ENCODE results near the gene KEL.

The KEL gene

DNA sequence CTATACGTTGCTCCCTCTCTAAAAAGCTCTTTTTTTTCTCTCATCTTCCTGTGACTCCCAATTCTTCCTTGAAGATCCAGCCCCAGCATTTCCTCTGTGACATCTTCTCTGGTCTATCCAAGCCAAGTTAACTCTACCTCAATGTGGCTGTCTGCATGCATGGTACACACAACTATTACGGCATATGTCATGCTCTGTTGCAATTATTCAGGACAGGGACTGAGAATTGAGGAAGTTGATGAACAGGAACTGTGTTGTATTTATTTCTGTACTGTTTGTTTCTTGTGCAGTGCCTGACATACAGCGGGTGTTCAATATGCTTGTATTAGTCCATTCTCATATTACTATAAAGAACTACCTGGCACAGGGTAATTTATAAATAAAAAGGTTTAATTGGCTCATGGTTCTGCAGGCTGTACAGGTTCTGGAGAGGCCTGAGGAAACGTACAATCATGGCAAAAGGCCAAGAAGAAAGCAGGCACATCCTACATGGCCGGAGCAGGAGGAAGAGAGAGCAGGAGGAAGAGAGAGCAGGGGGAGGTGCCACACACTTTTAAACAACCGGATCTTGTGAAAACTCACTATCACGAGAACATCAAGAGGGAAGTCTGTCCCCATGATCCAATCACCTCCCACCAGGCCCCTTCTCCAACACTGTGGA, 34.9 kb downstream of the KEL start:
- no peak for DNase-seq

DNA sequence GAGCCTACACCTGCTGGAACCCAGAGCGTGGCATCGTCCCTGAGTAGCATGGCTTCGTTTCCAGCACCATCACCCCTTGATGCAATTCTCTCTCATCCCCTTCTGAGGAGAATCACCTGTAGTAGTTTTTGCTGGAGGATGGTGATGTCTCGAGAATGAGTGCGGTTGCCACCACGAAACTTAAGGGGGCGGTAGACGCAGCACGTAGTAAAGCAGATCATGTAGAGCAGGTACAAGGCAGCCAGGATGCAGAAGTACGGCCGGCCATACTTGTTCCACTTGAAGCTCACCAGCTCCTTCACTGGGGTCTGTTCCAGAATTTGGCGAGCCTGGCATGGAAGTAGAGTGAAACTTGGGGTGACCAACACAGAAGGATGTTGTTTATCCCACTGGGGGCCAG, 36.8 kb downstream of the KEL start:
- no peak for DNase-seq

DNA sequence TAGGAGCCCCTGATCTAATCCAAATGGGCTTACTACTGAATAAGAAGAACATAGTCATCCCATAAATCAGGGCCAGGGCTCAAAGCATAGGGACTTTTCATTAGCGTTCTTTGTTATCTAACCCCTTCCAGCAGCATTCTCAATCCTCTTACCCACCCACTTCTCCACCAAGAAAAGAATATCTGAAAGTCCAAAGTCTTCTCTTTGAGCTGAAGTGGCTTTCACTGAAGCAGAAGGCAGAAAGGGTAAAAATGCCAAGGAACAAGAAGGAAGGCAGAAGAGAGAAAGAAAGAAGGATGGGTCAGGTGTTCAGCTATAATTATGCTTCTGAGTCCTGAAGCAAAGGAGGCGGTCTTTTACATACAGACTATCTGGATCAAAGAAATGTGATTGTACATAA, 38.8 kb downstream of the KEL start:
- no peak for DNase-seq

DNA sequence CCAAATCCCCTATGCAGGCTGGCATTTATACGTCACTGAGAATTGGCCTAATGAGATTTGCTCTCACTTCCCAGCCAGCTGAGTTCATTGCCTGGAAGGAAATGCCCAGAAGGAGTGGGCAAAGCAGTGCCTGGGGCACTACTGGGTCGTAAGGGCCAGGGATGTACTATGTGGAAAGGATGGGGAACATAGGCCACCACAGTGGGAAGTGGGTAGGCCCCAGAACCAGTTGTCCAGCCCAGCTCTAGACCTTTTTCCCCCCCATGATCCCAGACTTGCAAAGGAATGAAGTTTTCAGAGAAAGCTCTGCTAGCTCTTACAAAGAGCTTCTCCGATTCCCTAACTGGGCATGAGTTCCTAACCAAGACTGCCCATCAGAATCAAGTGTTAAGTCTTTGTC, 42.5 kb downstream of the KEL start:
- no peak for DNase-seq

DNA sequence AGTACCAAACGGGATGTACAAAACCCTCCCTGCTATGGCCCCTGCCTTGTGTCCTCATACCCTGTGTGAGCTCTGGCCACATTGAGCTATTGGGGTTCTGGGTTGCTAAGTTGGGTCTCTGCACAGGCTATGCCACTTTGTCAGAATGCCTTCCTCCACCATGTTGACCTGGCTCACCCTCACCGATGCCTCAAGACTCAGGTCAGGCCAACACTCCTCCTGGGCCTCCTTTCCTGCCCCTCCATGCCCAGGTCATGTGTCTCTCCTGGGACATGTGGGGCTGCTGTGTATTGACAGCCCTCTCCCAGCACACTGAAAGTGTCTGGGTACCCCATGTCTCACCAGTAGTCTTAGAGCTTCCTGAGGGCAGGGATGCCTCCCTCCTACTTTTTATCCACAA, 43.3 kb downstream of the KEL start:
- DNase-seq, result no peak

DNA sequence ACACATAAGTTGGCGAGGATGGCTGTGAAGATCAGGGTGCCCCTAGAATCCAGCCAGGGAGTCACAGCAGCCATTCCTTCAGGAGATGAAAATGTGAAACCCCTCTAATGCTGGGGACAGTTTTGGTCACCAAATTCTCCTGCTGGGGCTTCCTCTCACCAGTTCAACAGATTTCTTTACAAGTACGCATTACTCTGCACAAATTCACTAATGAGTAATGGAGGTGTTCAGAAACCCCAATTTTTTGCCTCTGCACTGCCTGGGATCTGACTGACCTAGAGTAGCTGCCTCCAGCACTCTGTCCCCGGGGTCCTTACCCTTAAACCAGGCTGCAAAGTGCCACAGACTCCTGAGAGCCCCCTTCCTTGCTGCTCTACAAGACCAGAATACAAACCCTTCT, 44.7 kb downstream of the KEL start:
- no peak for DNase-seq

DNA sequence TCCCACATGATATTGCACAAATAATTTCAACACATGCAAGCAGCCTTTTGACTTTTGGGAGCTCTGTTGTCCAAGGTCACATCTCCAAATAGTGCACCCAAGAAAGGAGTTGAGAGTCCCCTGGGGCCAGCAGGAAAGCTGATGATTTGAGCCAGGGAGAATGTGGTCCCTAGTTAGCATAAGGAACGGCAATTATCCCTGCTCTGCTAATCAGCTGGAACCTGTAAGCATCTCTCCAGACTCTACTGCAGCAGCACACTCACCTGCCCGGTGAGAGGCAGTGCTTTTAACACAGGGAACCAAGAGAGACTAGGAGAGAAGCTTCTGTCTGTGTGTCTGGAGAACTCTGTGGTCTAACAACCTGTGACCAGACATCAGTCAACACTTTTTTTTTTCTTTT, 45.7 kb downstream of the KEL start:
- DNase-seq, result no peak

DNA sequence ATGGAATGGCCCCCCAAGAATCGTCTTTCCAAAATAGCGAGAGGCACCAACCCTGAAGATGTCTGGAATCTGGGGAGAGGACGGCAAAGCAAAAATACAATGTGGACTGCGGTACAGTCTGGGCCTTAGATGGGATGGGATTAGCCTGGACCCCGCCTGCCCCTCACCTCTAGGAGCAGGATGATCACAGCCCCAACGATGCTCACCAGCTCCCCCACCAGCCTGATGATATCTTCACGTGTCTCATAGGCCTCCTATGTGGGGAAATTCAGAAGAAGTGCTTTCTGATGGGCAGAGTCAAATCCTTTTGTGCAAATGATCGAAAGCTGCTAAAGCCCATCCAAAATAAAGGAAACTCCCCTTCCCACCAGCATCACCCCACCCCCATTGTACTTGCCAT, 46.8 kb downstream of the KEL start:
- DNase-seq, result no peak

DNA sequence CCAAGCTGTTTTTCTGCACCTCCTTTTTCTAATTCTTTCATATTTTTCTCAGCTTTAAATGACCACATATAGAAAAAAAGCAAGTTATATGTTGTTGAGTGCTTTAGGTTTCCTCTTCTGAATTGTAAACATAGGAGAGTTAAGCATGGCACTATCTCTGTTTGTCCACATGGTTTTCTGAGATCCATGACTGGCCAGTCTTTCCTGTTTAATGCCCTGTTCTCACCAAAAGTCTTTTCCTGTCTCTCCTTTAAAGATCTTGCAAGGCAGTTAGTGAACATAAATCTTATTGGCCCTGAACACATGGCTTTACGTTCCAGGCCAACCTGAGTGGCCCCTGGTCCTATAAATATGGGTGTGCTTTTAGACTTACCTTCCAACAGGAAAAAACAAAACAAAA, 48.0 kb downstream of the KEL start:
- DNase-seq, result no peak

DNA sequence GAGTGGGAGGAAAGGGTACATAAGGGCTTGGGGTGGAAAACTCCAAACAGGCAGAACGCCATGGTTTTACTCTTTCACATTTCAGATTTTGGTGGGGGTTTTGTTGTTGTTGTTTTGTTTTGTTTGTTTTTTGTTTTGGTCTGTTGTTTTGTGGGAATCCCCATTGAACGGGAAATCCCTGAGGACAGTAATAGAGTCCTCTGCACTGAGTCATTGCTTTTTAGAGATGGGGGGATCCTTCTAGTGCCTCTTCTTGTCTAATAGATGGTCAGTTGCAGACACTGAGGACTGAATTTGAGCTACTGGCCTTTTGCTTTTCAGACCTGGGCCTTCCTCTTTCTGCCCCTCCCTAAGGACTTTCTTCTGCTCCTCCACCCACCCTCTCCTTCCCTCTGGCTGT, 48.6 kb downstream of the KEL start:
- DNase-seq, result no peak

DNA sequence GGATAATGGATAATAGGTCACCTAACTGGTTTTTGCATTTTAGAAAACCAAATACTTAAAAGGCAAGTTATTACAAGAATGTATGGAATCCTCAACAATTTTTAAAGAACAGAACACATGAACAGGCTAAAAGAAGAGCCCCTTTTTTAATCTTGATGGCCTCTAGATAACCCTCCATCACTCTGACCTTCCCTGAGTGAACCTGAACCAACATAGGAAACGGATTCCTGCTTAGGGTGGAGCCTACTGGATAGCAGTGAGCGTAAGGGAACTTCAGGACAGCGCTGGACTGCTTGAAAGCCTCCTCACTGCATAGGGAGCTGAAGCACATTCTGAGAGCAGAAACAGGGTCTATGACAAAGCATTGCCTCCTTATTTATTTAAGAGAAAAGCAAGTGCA, 49.1 kb downstream of the KEL start:
- DNase-seq, result no peak

DNA sequence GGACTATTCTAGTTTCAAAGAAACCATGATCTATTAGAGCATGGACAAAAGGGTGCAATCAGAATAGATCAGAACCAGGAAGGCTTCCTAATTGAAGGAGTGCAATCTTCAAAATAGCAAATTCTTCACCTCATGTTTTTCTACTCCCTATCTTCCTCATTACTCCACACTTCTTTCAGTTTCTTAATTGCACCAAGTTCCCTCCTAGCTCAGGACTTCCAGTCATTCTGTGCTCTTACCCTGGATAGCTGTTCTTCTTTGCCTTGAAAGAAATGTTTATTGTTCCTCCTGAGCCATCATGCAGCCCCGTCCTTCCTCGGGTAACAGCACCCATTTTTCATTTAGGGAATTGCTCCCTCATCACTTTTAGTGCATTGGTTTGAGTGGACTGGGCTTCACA, 51.7 kb downstream of the KEL start:
- no peak for DNase-seq

DNA sequence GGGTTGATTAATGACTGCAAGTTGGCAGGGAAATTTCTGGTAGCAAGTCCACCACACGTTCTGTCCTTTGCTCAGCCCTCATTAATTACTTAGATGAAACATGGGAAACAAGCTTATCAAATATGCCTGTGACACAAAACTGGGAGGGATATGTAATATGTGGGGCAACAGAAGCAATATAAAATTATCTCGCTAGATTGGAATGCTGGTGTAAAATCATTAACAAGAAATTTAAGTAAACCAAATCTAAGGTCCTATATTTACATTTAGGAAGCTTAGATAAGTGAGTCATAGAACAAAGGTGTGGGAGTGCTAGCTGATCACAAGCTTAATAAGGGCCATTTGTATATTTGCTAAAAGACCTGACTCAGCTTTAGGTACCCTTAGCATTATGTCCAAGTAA, 52.1 kb downstream of the KEL start:
- DNase-seq, result no peak

DNA sequence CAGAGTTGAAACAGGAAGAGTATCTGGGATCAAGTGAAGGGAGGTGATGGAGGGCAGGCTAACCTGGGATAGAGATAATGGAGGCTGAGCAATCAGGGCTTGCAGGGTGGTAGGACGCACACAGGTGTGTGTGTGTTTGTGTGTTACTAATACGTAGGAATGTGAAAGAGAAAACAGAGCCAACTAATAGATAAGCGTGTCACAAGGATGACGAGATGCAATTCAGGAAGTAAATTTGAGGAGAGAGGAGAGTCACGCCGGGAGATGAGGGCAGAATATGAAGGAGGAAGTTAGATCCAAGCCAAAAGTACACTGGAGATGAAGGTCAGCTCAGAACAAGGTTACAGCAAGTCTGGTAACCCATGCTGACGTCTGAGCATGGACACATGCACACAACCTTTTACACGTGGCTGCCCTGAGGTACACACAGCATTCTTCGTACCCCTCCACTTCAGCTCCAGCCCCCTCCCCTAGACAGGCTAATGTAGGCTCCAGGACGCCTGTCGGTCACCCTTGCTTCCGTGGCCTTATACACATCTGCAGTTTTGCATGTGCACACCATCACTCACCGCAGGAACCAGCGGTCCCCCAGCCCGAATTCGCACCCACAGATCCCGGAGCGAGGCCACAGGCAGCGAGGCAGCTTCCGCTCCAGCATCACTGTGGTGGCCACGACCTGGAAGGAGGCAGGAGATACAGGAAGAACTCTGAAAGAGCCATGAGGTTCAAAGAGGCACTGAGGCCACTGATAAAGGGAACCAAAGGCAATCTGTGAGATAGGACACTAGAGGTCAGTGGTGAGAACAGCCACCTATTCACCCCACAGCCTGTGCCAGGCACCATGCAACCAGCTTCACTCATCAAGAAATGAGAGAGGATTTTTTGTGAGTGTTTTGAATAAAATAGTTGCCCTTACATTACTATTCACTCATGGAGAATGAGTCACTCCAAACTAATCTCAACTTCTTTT, 53.0 kb downstream of the KEL start:
- DNase-seq, result no peak

DNA sequence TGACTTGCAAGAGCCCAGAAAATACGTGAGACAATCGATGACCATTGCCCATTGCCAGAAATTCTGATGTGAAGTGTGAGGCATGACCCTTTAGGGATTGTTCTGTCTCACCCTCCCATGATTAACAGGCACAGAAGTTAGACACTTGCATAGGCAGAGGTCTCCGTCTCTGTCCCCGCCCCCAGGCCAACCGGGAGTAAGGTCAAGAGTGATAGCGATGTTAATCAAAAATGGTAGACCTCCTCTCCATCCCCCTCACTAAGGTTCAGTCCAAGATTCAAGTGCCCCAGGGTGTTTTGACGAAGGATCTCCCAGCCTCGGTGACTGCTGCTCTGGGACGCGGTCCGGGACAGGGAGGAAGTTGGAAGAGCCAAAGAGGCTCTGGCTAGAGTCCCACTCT, 53.9 kb downstream of the KEL start:
- DNase-seq, result no peak

DNA sequence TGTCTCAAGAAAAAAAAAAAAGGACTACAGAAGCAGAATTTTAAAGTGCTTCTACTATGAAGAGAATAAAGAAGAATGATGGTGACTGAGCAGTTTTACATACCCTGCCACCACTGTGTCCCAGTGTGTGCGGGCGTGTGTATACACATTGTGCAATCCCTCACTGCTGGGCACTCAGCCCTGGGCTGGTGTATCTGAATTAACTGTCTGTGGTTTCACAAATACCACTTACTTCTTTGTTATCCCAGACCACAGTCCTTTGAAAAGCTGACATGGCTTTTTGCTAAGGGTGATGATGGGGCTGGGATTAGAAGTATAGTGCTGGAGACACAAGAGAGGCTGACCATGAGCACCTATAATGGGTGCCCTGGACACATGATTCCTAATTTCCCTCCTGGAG, 55.5 kb downstream of the KEL start:
- no peak for DNase-seq

DNA sequence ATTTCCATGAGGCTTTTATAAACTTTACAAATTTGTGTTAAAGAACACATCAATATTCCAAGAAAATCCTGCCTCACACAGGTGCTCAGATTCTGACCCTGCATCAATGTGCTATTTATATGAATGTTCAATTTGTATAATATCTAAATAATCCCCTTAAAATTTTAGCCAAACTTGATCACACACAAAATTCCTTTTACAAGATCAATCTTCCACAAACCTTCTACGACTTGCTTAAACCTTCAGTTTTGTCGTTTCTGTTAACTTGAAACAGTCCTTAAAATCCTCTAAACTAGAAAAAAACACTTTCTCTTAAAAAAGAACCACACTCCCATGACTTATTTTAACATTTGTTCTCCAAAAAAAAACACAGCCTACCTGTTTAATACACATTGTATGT, 56.4 kb downstream of the KEL start:
- no peak for DNase-seq

DNA sequence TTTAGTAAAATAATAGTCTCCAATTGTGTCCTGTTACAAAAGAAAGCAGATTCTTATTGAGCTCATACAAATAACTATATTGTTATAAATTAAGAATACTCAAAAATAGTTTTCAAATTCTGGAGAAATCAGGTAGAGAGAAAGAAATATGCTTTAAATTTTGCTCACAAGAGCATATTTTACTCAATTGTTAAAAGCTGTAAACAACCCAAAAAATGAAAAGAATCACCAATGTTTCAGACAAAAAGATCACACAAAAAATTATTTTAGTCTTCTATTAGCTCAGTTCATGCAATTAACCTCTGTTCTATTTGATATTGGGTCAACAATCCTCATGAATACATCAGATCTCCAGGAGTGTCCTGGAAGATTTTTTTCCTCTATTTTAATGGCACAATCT, 58.0 kb downstream of the KEL start:
- DNase-seq, result no peak

DNA sequence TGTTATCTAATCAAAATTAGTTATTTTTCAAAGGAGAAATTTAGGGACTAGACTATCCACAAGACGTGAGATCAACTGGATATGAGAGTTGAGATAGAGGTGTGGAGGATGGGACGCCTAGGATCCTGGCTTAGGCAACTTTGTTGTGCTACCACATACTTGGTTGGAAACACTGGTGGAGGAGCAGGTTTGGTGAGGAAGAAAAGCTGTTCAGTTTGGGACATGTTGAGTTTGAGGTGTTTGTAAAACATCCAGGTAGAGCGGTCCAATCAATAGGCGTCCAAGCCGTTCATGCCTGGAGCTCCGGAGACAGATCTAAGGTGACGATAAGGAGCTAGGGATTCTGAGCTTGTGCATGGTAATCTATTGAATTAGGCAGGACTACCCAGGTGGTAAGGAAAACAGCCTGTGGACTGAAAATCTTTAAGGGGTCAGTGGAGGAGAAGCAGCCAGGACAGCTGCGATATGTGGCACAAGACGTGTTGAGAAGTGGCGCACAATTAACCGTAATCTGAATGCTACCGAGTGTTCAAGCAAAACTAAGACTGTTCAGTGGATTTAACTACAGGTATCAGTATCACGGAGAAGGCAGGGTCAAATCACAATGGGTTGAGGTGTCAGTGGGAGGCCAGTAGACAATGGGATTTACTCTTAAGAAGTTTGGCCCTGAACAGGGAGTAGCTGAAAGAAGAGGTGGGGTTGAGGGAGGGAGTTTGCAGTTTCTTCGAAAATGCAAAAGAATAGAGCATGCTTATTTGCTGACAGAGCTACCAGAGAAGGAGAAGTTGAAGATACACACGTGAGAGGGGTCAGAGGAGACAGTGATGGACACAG, 60.5 kb downstream of the KEL start:
- DNase-seq, result no peak

DNA sequence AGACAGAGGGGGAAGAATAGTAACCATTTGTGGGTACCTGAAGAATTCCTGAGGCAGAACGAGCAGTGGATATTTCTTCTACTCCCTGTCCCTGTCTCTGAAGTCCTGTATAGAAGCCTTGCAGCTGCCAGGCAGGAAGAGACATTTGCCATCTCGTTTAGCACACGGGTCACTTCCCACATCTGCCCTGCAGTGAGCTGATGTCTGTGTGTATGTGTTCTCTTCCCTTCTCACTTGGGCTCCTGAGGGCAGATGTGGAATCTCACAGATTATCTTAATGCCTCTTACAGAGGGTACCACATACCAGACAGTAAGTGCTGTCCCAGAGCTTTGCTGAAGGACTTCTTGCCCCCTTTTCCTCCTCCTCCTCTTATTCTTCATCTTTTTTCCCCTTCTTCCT, 62.5 kb downstream of the KEL start:
- DNase-seq, result no peak

DNA sequence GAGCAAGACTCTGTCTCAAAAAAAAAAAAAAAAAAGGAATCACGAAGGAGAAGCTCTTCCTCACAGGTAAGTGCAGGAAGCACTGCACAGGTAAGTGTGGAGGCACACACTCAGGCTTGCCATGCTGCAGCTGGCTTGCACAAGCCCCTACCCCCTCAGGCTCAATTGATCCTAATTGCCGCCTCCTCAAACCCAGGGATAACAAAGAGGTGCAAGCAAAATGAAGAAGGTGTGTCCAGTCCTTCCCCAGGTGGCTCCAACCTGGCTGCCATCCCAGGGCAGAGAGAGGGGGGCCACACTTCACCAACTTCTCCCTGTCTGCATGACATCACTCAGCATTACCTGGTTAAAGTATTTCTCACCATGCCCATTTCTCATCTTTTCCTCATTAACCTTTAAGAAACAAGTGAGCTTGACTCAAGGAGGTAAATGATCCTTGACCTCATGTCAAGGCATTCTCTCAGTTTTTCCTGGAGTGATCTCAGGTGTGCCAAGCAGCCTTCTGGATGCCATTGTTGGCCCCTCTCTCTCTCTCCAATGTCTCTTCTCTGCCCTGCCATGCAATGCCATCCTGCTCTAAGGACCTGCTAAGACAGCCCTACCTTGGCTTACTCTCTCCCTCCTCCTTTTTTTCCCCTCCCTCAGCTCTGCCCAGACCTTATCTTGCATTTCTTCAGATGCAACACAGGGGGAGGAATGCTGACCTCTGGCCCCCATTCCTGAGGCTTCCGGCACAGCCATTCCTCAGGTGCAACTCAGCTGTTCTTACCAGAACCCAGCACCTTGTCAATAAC, 63.6 kb downstream of the KEL start:
- DNase-seq, result no peak

DNA sequence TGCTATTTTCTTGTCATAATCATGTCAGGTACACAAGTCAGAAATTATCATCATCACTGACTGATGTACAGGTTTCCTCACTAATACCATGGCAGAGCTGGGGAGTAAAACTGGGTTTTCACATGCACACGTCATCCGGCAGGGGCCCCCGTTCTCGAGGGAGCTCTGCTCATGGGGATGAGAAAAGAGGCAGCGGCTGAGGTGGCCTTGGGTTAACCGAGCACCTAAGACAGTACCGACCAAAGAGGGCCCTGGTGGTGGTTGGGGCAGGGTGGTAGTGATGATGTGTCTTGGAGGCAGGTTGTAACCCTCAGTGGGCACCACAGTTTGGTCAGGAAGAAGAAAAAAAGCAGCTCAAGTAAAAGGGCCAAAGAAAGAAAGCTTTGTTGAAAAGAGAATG, 64.5 kb downstream of the KEL start:
- DNase-seq, result no peak

Measured in NCI-H1930 (cell line).